Spleen (tissue), 7 donors: Measurements from ENCODE around the gene CRYGN.

Source experiments
- CTCF ChIP-seq, 11 experiments: fragments of 200-600 bp in 7 of 11; fragments of 450-650 bp in 4 of 11; sonication (generic) in 4 of 11; IDR thresholded peaks in 8 of 11; conservative IDR thresholded peaks in 3 of 11; 1 replicate in 7 of 11; 2 replicates in 4 of 11; pipeline versions ENCODE4 v1.4.0 to v1.8.0; 2016 to 2021; ENCODE audit warnings: antibody characterized with exemption in 11 of 11, inconsistent platforms in 4 of 11, mild to moderate bottlenecking in 1 of 11
- POLR2A ChIP-seq, 3 donors: fragments of 450-650 bp; IDR thresholded peaks; one replicate each; pipeline ENCODE4 v1.5.1; 2017; ENCODE audit warnings: antibody characterized with exemption in 3 of 3, mild to moderate bottlenecking in 1 of 3
- donor health status: DM: no; HTN: no; CAD: no; lungs with moderate emphysema.
- donor health status: DM: no; HTN: no; CAD: no.
- donor health status: DM: no; HTN: no; CAD: no.

- TF ChIP-seq CTCF (IDR thresholded peaks at IDR 0.05 in 8 of 11, conservative IDR thresholded peaks at IDR 0.05 in 3 of 11) (no peak), POLR2A (IDR thresholded peaks at IDR 0.05) (no peak)
These were observed 9.3 kb downstream of the CRYGN start for GRCh38 chr7:151430391-151431205.
